H9 (cell line): ENCODE results near the gene EXD1. TPM values are rescaled to one million over a fixed set of nuclear protein-coding genes. Genes with fewer than 3 reads are reported as not detected.

Experiments used
- DNase-seq: peaks from one replicate; pipeline ENCODE4 v3.0.0-alpha.2; 2017
- H2AFZ ChIP-seq: one replicate; pipeline ENCODE4 v1.6.1; 2013; ENCODE audit warnings: mild to moderate bottlenecking, low read length, control low read depth, moderate library complexity
- H2AK5ac ChIP-seq: 2 replicates; pipeline ENCODE4 v1.6.1; 2013; ENCODE audit warnings: low read length, control low read depth, mixed read lengths; ENCODE audit not compliant: insufficient read length
- H2BK120ac ChIP-seq: one replicate; pipeline ENCODE4 v1.6.1; 2013; ENCODE audit warnings: low read depth, mild to moderate bottlenecking, low read length, control low read depth, inconsistent platforms; ENCODE audit not compliant: poor library complexity, severe bottlenecking
- H2BK12ac ChIP-seq: 2 replicates; pipeline ENCODE4 v1.6.1; 2013; ENCODE audit warnings: low read length, control low read depth, mixed read lengths, low read depth; ENCODE audit not compliant: insufficient read length
- H2BK15ac ChIP-seq: 2 replicates; pipeline ENCODE4 v1.6.1; 2013; ENCODE audit warnings: low read depth, low read length, control low read depth
- H2BK20ac ChIP-seq: one replicate; pipeline ENCODE4 v1.6.1; 2013; ENCODE audit warnings: low read depth, mild to moderate bottlenecking, low read length, control low read depth, inconsistent platforms; ENCODE audit not compliant: poor library complexity, severe bottlenecking
- H2BK5ac ChIP-seq: 2 replicates; pipeline ENCODE4 v1.6.1; 2013; ENCODE audit warnings: low read length, control low read depth, mixed read lengths; ENCODE audit not compliant: insufficient read length
- H3K14ac ChIP-seq: 2 replicates; pipeline ENCODE4 v1.6.1; 2013; ENCODE audit warnings: low read length, control low read depth; ENCODE audit not compliant: insufficient read depth
- H3K18ac ChIP-seq: 2 replicates; pipeline ENCODE4 v1.6.1; 2013; ENCODE audit warnings: low read depth, mild to moderate bottlenecking, mixed read lengths, low read length, control low read depth; ENCODE audit not compliant: insufficient read length
- H3K23ac ChIP-seq: 2 replicates; pipeline ENCODE4 v1.6.1; 2013; ENCODE audit warnings: low read length, control low read depth, mixed read lengths, low read depth; ENCODE audit not compliant: insufficient read length
- H3K23me2 ChIP-seq: 2 replicates; pipeline ENCODE4 v1.6.1; 2013; ENCODE audit warnings: low read depth, mild to moderate bottlenecking, mixed read lengths, low read length, control low read depth; ENCODE audit not compliant: insufficient read length, poor library complexity, severe bottlenecking
- H3K27ac ChIP-seq: 2 replicates; pipeline ENCODE4 v1.5.1; 2013; ENCODE audit warnings: low read length, control low read depth, mixed read lengths, low read depth; ENCODE audit not compliant: insufficient read length
- H3K27me3 ChIP-seq: 2 replicates; pipeline ENCODE4 v1.6.1; 2013; ENCODE audit warnings: low read length, control low read depth, inconsistent platforms; ENCODE audit not compliant: insufficient read depth
- H3K4ac ChIP-seq: 2 replicates; pipeline ENCODE4 v1.6.1; 2013; ENCODE audit warnings: low read depth, mild to moderate bottlenecking, control low read depth, inconsistent platforms, low read length, moderate library complexity
- H3K4me1 ChIP-seq: 2 replicates; pipeline ENCODE4 v1.6.1; 2013; ENCODE audit warnings: low read length, control low read depth, inconsistent platforms; ENCODE audit not compliant: insufficient read depth
- H3K4me2 ChIP-seq: 2 replicates; pipeline ENCODE4 v1.6.1; 2013; ENCODE audit warnings: low read length, control low read depth, mixed read lengths; ENCODE audit not compliant: insufficient read length, insufficient read depth
- H3K56ac ChIP-seq: 2 replicates; pipeline ENCODE4 v1.6.1; 2013; ENCODE audit warnings: low read depth, mild to moderate bottlenecking, mixed read lengths, low read length, control low read depth; ENCODE audit not compliant: insufficient read length
- H3K79me1 ChIP-seq: 2 replicates; pipeline ENCODE4 v1.6.1; 2013; ENCODE audit warnings: low read depth, mild to moderate bottlenecking, moderate library complexity, low read length, control low read depth, inconsistent platforms; ENCODE audit not compliant: insufficient read depth, poor library complexity, severe bottlenecking
- H3K79me2 ChIP-seq: 2 replicates; pipeline ENCODE4 v1.6.1; 2013; ENCODE audit warnings: low read length, control low read depth, inconsistent platforms; ENCODE audit not compliant: insufficient read depth
- H3K9ac ChIP-seq: 2 replicates; pipeline ENCODE4 v1.6.1; 2013; ENCODE audit warnings: low read length, control low read depth, mixed read lengths; ENCODE audit not compliant: insufficient read length; ENCODE audit errors: extremely low read depth
- H3K9me3 ChIP-seq: one replicate; pipeline ENCODE4 v1.6.1; 2013; ENCODE audit warnings: low read depth, low read length, inconsistent platforms; ENCODE audit not compliant: control insufficient read depth
- H3T11ph ChIP-seq: one replicate; pipeline ENCODE4 v1.6.1; 2013; ENCODE audit warnings: mild to moderate bottlenecking, low read length, control low read depth, inconsistent platforms
- H4K20me1 ChIP-seq: one replicate; pipeline ENCODE4 v1.6.1; 2013; ENCODE audit not compliant: control insufficient read depth, insufficient read length, insufficient read depth
- H4K5ac ChIP-seq: 2 replicates; pipeline ENCODE4 v1.6.1; 2013; ENCODE audit warnings: low read depth, mild to moderate bottlenecking, mixed read lengths, low read length, control low read depth; ENCODE audit not compliant: insufficient read length
- H4K8ac ChIP-seq: replicated peaks from 2 replicates; pipeline ENCODE4 v1.6.1; 2013; ENCODE audit warnings: low read length, control low read depth, mixed read lengths, low read depth; ENCODE audit not compliant: insufficient read length
- H4K91ac ChIP-seq: 2 replicates; pipeline ENCODE4 v1.6.1; 2013; ENCODE audit warnings: low read depth, mild to moderate bottlenecking, moderate library complexity, mixed read lengths, low read length, control low read depth; ENCODE audit not compliant: insufficient read length
- H3K27ac Mint-ChIP-seq, 3 experiments: 2 replicates in 2 of 3; 3 replicates in 1 of 3; pipeline ENCODE4 v1.8.0; 2020 to 2021; ENCODE audit warnings: mixed read lengths in 3 of 3, mild to moderate bottlenecking in 1 of 3, moderate library complexity in 1 of 3
- H3K27me3 Mint-ChIP-seq: 2 replicates; pipeline ENCODE4 v1.8.0; 2021; ENCODE audit warnings: low read depth, mild to moderate bottlenecking, moderate library complexity, mixed read lengths
- H3K36me3 Mint-ChIP-seq, 3 experiments: 2 replicates in 2 of 3; 3 replicates in 1 of 3; pipeline ENCODE4 v1.8.0; 2020 to 2021; ENCODE audit warnings: low read depth in 3 of 3, mixed read lengths in 3 of 3; ENCODE audit not compliant: insufficient read depth in 1 of 3
- H3K4me1 Mint-ChIP-seq, 2 experiments: 2 replicates each; pipeline ENCODE4 v1.8.0; 2020; ENCODE audit warnings: mixed read lengths in 2 of 2
- H3K4me3 Mint-ChIP-seq, 2 experiments: 2 replicates in 1 of 2; 3 replicates in 1 of 2; pipeline ENCODE4 v1.8.0; 2020 to 2021; ENCODE audit warnings: mild to moderate bottlenecking in 2 of 2, mixed read lengths in 2 of 2, moderate library complexity in 1 of 2
- H3K9me3 Mint-ChIP-seq, 2 experiments: 2 replicates in 1 of 2; 3 replicates in 1 of 2; pipeline ENCODE4 v1.8.0; 2020; ENCODE audit warnings: mild to moderate bottlenecking in 2 of 2, mixed read lengths in 2 of 2, moderate library complexity in 1 of 2
- WGBS: extraction: QIAGEN DNeasy Blood & Tissue Kit; methylation state at CpG from one replicate; pipeline ENCODE4 v1.1.7; 2013; ENCODE audit warnings: missing lambda C conversion rate, low lambda C conversion rate, mixed read lengths; ENCODE audit not compliant: insufficient read length; ENCODE audit errors: extremely low coverage; 5-methylcytosine and 5-hydroxymethylcytosine counted together
- total RNA-seq: library from RNA; stranded (reverse); gene quantifications from 2 replicates; pipeline ENCODE4 v1.2.1, GENCODE V29; 2021
- TF ChIP-seq, protein P1 (sequence below): fragments of 200-600 bp; sonication (generic); conservative IDR thresholded peaks from 3 replicates; pipeline ENCODE4 v1.8.0; 2021; ENCODE audit warnings: antibody characterized with exemption, mild to moderate bottlenecking

EXD1 gene
- total RNA-seq, 1 experiment from 2014 or later: not detected

DNA sequence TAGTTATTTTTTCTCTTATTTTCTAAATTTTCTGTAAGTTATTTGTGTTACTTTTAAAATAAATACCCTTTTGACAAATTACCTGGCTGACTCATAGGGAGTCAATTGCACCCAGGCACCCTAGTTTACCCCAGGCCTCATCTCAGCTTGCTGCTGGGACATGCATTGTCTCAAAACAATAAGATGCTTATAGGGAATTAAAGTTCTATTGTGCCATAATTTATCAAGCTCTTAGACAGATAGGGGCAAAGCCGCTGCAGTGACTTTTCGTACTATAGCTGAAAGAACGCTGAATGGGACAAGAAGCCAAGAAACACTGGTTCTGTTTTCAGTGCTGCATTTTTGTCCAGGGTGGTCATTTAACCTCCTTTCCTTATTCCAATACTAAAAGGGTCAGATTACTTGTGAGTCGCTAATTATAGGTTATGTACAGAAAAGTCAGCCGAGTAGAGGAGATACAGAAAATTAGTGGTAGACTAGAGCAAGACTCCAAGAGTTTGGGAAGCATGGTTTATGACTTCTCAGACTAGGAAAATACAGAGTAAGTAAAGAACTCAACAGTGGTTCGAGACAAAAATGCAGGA lies 50.3 kb downstream of the EXD1 start:
- TF ChIP-seq, protein P1, sequence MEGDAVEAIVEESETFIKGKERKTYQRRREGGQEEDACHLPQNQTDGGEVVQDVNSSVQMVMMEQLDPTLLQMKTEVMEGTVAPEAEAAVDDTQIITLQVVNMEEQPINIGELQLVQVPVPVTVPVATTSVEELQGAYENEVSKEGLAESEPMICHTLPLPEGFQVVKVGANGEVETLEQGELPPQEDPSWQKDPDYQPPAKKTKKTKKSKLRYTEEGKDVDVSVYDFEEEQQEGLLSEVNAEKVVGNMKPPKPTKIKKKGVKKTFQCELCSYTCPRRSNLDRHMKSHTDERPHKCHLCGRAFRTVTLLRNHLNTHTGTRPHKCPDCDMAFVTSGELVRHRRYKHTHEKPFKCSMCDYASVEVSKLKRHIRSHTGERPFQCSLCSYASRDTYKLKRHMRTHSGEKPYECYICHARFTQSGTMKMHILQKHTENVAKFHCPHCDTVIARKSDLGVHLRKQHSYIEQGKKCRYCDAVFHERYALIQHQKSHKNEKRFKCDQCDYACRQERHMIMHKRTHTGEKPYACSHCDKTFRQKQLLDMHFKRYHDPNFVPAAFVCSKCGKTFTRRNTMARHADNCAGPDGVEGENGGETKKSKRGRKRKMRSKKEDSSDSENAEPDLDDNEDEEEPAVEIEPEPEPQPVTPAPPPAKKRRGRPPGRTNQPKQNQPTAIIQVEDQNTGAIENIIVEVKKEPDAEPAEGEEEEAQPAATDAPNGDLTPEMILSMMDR: no peak
- no peak for DNase-seq
- Mint-ChIP-seq H3K9me3 (no peaks in the 10 kb centered on the region), H3K27ac (no peak overlapping the region), H3K4me1 (peaks cover 15 to 18% of the 10 kb centered on the region in 2 experiments), H3K4me3 (no peak overlapping the region), H3K36me3 (no peaks in the 10 kb centered on the region), H3K27me3 (no peaks in the 10 kb centered on the region)
- H3K23ac ChIP-seq: no peak overlapping the region
- peaks cover 2% of the 10 kb centered on the region; the same call in 1 of the 2 replicates for H3K4me1 ChIP-seq
- no peak overlapping the region for H2BK120ac ChIP-seq
- H4K20me1 ChIP-seq: no peaks in the 10 kb centered on the region
- H3K23me2 ChIP-seq: no peaks in the 10 kb centered on the region
- no CpG with 5 or more reads among the region's 6 CpGs for WGBS
- H3K9me3 ChIP-seq: no peaks in the 10 kb centered on the region
- H3K4me2 ChIP-seq: no peak overlapping the region
- H4K5ac ChIP-seq: no peak overlapping the region
- no peak overlapping the region for H2AK5ac ChIP-seq
- H2AFZ ChIP-seq: no peak overlapping the region
- H2BK5ac ChIP-seq: no peak overlapping the region
- no peak overlapping the region for H2BK15ac ChIP-seq
- no peak overlapping the region for H3T11ph ChIP-seq
- H2BK20ac ChIP-seq: no peak overlapping the region
- no peak overlapping the region for H3K56ac ChIP-seq
- no peak overlapping the region for H3K27ac ChIP-seq
- no peak overlapping the region for H3K18ac ChIP-seq
- H3K27me3 ChIP-seq: no peaks in the 10 kb centered on the region
- no peak overlapping the region for H4K8ac ChIP-seq
- no peak overlapping the region for H2BK12ac ChIP-seq
- H3K14ac ChIP-seq: no peak overlapping the region
- H3K4ac ChIP-seq: no peak overlapping the region
- H3K79me2 ChIP-seq: no peaks in the 10 kb centered on the region
- no peak overlapping the region for H3K9ac ChIP-seq
- no peaks in the 10 kb centered on the region for H3K79me1 ChIP-seq
- no peak overlapping the region for H4K91ac ChIP-seq
